HEK293 (cell line): Measurements from ENCODE around the gene MESD.

Experiments
- CTCF ChIA-PET: fragments of 350-600 bp; formaldehyde crosslinking; extraction: SDS; loops from one replicate; lab custom pipeline; 2021; ENCODE audit warnings: antibody characterized with exemption; lab: Yijun Ruan, JAX
- POLR2A ChIA-PET: fragments of 300-600 bp; formaldehyde crosslinking; extraction: SDS; loops from one replicate; lab custom pipeline; 2020; ENCODE audit warnings: antibody characterized with exemption, inconsistent platforms; lab: Yijun Ruan, JAX
- H3K27ac ChIP-seq: fragments of 200-500 bp; sonication (Bioruptor generic); 2 replicates; pipeline ENCODE4 v1.5.1; 2014; ENCODE audit warnings: low read depth, low read length, control low read depth, inconsistent platforms; ENCODE audit errors: extremely low read depth
- H3K36me3 ChIP-seq, 2 experiments: fragments of 200-500 bp in 1 of 2; sonication (Bioruptor generic) in 1 of 2; 1 replicate in 1 of 2; 2 replicates in 1 of 2; pipeline ENCODE4 v1.5.1; 2014 to 2017; ENCODE audit warnings: inconsistent platforms in 2 of 2, low read length in 2 of 2; ENCODE audit not compliant: control insufficient read depth in 2 of 2, insufficient read depth in 1 of 2
- H3K4me1 ChIP-seq: fragments of 200-500 bp; sonication (Bioruptor generic); 2 replicates; pipeline ENCODE4 v1.5.1; 2014; ENCODE audit warnings: mild to moderate bottlenecking, low read length, inconsistent platforms; ENCODE audit not compliant: control insufficient read depth, insufficient read depth
- H3K4me3 ChIP-seq: 2 replicates; pipeline ENCODE4 v1.5.1; 2011; ENCODE audit warnings: low read depth, mild to moderate bottlenecking, control low read depth, low read length, moderate library complexity
- H3K9me3 ChIP-seq: fragments of 200-500 bp; sonication (Bioruptor generic); 2 replicates; pipeline ENCODE4 v1.5.1; 2014; ENCODE audit warnings: low read depth, low read length, inconsistent platforms; ENCODE audit not compliant: control insufficient read depth, insufficient read depth
- HOXA7 ChIP-seq: sonication (generic); formaldehyde crosslinking; IDR thresholded peaks from 2 replicates; pipeline ENCODE4 v1.8.1; 2022; ENCODE audit warnings: missing genetic modification reagents, borderline replicate concordance
- KLF10 ChIP-seq: fragments of 450-650 bp; IDR thresholded peaks from 2 replicates; pipeline ENCODE4 v1.5.1; 2018; ENCODE audit warnings: missing biosample characterization, mild to moderate bottlenecking, missing genetic modification characterization
- KLF7 ChIP-seq: fragments of 450-650 bp; formaldehyde crosslinking; IDR thresholded peaks from 2 replicates; pipeline ENCODE4 v1.5.1; 2016; ENCODE audit warnings: missing biosample characterization, missing genetic modification characterization, borderline replicate concordance
- MYNN ChIP-seq: fragments of 450-650 bp; formaldehyde crosslinking; IDR thresholded peaks from 2 replicates; pipeline ENCODE4 v1.5.1; 2016; ENCODE audit warnings: missing biosample characterization, missing genetic modification characterization, borderline replicate concordance
- PRDM4 ChIP-seq: fragments of 450-650 bp; formaldehyde crosslinking; IDR thresholded peaks from 2 replicates; pipeline ENCODE4 v1.5.1; 2017; ENCODE audit warnings: missing biosample characterization, missing genetic modification characterization
- REPIN1 ChIP-seq: fragments of 450-650 bp; formaldehyde crosslinking; IDR thresholded peaks from 2 replicates; pipeline ENCODE4 v1.5.1; 2017; ENCODE audit warnings: missing biosample characterization, missing genetic modification characterization, low read depth
- ZBTB20 ChIP-seq: fragments of 450-650 bp; formaldehyde crosslinking; IDR thresholded peaks from 2 replicates; pipeline ENCODE4 v1.5.1; 2016; ENCODE audit warnings: missing biosample characterization, missing genetic modification characterization
- ZBTB21 ChIP-seq: fragments of 450-650 bp; formaldehyde crosslinking; IDR thresholded peaks from 2 replicates; pipeline ENCODE4 v1.5.1; 2017; ENCODE audit warnings: missing biosample characterization, missing genetic modification characterization
- ZBTB6 ChIP-seq: fragments of 450-650 bp; formaldehyde crosslinking; IDR thresholded peaks from 2 replicates; pipeline ENCODE4 v1.5.1; 2017; ENCODE audit warnings: missing biosample characterization, missing genetic modification characterization
- ZFHX2 ChIP-seq: fragments of 450-650 bp; formaldehyde crosslinking; conservative IDR thresholded peaks from 2 replicates; pipeline ENCODE4 v1.5.1; 2016; ENCODE audit warnings: missing biosample characterization, missing genetic modification characterization
- ZFP3 ChIP-seq: fragments of 450-650 bp; formaldehyde crosslinking; IDR thresholded peaks from 2 replicates; pipeline ENCODE4 v1.5.1; 2016; ENCODE audit warnings: low read depth, missing biosample characterization, missing genetic modification characterization
- ZNF121 ChIP-seq: fragments of 450-650 bp; formaldehyde crosslinking; IDR thresholded peaks from 2 replicates; pipeline ENCODE4 v1.5.1; 2016; ENCODE audit warnings: missing biosample characterization, missing genetic modification characterization
- ZNF132 ChIP-seq: fragments of 450-650 bp; formaldehyde crosslinking; IDR thresholded peaks from 2 replicates; pipeline ENCODE4 v1.5.1; 2017; ENCODE audit warnings: missing biosample characterization, missing genetic modification characterization, borderline replicate concordance
- ZNF133 ChIP-seq: fragments of 450-650 bp; formaldehyde crosslinking; IDR thresholded peaks from 2 replicates; pipeline ENCODE4 v1.5.1; 2016; ENCODE audit warnings: missing biosample characterization, missing genetic modification characterization
- ZNF138 ChIP-seq: fragments of 450-650 bp; formaldehyde crosslinking; IDR thresholded peaks from 2 replicates; pipeline ENCODE4 v1.5.1; 2016; ENCODE audit warnings: missing biosample characterization, missing genetic modification characterization, borderline replicate concordance
- ZNF146 ChIP-seq: fragments of 450-650 bp; formaldehyde crosslinking; IDR thresholded peaks from 2 replicates; pipeline ENCODE4 v1.5.1; 2016; ENCODE audit warnings: missing biosample characterization, missing genetic modification characterization
- ZNF174 ChIP-seq: fragments of 450-650 bp; formaldehyde crosslinking; IDR thresholded peaks from 2 replicates; pipeline ENCODE4 v1.5.0; 2017; ENCODE audit warnings: missing biosample characterization, mild to moderate bottlenecking, missing genetic modification characterization
- ZNF24 ChIP-seq: fragments of 450-650 bp; formaldehyde crosslinking; IDR thresholded peaks from 2 replicates; pipeline ENCODE4 v1.5.1; 2016; ENCODE audit warnings: missing biosample characterization, missing genetic modification characterization
- ZNF248 ChIP-seq: fragments of 450-650 bp; formaldehyde crosslinking; IDR thresholded peaks from 2 replicates; pipeline ENCODE4 v1.5.1; 2017; ENCODE audit warnings: missing biosample characterization, missing genetic modification characterization
- ZNF311 ChIP-seq: fragments of 450-650 bp; formaldehyde crosslinking; IDR thresholded peaks from 2 replicates; pipeline ENCODE4 v1.5.1; 2017; ENCODE audit warnings: missing biosample characterization, missing genetic modification characterization, borderline replicate concordance
- ZNF362 ChIP-seq: fragments of 450-650 bp; formaldehyde crosslinking; IDR thresholded peaks from 2 replicates; pipeline ENCODE4 v1.5.1; 2016; ENCODE audit warnings: missing biosample characterization, missing genetic modification characterization
- ZNF37A ChIP-seq: fragments of 450-650 bp; IDR thresholded peaks from 2 replicates; pipeline ENCODE4 v1.5.1; 2018; ENCODE audit warnings: missing biosample characterization, missing genetic modification characterization
- ZNF423 ChIP-seq: fragments of 450-650 bp; formaldehyde crosslinking; IDR thresholded peaks from 2 replicates; pipeline ENCODE4 v1.5.1; 2016; ENCODE audit warnings: missing biosample characterization, missing genetic modification characterization
- ZNF548 ChIP-seq: fragments of 450-650 bp; formaldehyde crosslinking; IDR thresholded peaks from 2 replicates; pipeline ENCODE4 v1.5.1; 2016; ENCODE audit warnings: missing biosample characterization, missing genetic modification characterization
- ZNF549 ChIP-seq: fragments of 450-650 bp; IDR thresholded peaks from 2 replicates; pipeline ENCODE4 v1.5.1; 2018; ENCODE audit warnings: missing biosample characterization, missing genetic modification characterization, mild to moderate bottlenecking, inconsistent platforms, moderate library complexity
- ZNF621 ChIP-seq: fragments of 450-650 bp; formaldehyde crosslinking; IDR thresholded peaks from 2 replicates; pipeline ENCODE4 v1.5.1; 2017; ENCODE audit warnings: missing biosample characterization, missing genetic modification characterization
- ZNF626 ChIP-seq: fragments of 450-650 bp; sonication (Bioruptor Pico); formaldehyde crosslinking; IDR thresholded peaks from 2 replicates; pipeline ENCODE4 v1.5.1; 2018; ENCODE audit warnings: missing biosample characterization, missing genetic modification characterization, inconsistent platforms
- ZNF776 ChIP-seq: fragments of 450-650 bp; formaldehyde crosslinking; IDR thresholded peaks from 2 replicates; pipeline ENCODE4 v1.5.0; 2017; ENCODE audit warnings: missing biosample characterization, missing genetic modification characterization, borderline replicate concordance
- ZNF792 ChIP-seq: fragments of 450-650 bp; formaldehyde crosslinking; IDR thresholded peaks from 2 replicates; pipeline ENCODE4 v1.5.1; 2016; ENCODE audit warnings: missing biosample characterization, missing genetic modification characterization
- ZNF843 ChIP-seq: fragments of 450-650 bp; formaldehyde crosslinking; IDR thresholded peaks from 2 replicates; pipeline ENCODE4 v1.5.1; 2016; ENCODE audit warnings: missing biosample characterization, missing genetic modification characterization
- ZXDB ChIP-seq: fragments of 450-650 bp; formaldehyde crosslinking; IDR thresholded peaks from 2 replicates; pipeline ENCODE4 v1.5.1; 2016; ENCODE audit warnings: missing biosample characterization, missing genetic modification characterization
- TF ChIP-seq, protein P1 (sequence below): fragments of 450-650 bp; formaldehyde crosslinking; IDR thresholded peaks from 2 replicates; pipeline ENCODE4 v1.5.1; 2016; ENCODE audit warnings: missing biosample characterization, missing genetic modification characterization

Gene MESD

DNA sequence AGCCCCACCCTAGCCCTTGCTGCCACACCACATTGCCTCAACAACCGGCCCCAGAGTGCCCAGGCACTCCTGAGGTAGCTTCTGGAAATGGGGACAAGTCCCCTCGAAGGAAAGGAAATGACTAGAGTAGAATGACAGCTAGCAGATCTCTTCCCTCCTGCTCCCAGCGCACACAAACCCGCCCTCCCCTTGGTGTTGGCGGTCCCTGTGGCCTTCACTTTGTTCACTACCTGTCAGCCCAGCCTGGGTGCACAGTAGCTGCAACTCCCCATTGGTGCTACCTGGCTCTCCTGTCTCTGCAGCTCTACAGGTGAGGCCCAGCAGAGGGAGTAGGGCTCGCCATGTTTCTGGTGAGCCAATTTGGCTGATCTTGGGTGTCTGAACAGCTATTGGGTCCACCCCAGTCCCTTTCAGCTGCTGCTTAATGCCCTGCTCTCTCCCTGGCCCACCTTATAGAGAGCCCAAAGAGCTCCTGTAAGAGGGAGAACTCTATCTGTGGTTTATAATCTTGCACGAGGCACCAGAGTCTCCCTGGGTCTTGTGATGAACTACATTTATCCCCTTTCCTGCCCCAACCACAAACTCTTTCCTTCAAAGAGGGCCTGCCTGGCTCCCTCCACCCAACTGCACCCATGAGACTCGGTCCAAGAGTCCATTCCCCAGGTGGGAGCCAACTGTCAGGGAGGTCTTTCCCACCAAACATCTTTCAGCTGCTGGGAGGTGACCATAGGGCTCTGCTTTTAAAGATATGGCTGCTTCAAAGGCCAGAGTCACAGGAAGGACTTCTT is 39.1 kb downstream of the MESD start:
- POLR2A ChIA-PET: no interaction called here
- Histone ChIP-seq H3K4me1 (0 out of 2 replicates have a peak, but pooled peaks cover 3% of the 10 kb centered on the region), H3K36me3 (peaks cover 0 to 39% of the 10 kb centered on the region in 2 experiments; a peak in 1 of 3 replicates)
- CTCF ChIA-PET: interaction anchor here (1.1 to 4.0 kb wide), 3 partner anchors 19 to 316 kb away, joined by 4 to 22 read pairs (median 4); no protein-coding TSS in a partner anchor
- TF ChIP-seq ZNF792 (tag by site-specific recombination): no peak
- no peak for TF ChIP-seq ZNF37A (tag by site-specific recombination)
- no peak for TF ChIP-seq ZNF549
- no peak for TF ChIP-seq ZNF132 (tag by site-specific recombination)
- TF ChIP-seq ZNF548: no peak
- TF ChIP-seq, protein P1, sequence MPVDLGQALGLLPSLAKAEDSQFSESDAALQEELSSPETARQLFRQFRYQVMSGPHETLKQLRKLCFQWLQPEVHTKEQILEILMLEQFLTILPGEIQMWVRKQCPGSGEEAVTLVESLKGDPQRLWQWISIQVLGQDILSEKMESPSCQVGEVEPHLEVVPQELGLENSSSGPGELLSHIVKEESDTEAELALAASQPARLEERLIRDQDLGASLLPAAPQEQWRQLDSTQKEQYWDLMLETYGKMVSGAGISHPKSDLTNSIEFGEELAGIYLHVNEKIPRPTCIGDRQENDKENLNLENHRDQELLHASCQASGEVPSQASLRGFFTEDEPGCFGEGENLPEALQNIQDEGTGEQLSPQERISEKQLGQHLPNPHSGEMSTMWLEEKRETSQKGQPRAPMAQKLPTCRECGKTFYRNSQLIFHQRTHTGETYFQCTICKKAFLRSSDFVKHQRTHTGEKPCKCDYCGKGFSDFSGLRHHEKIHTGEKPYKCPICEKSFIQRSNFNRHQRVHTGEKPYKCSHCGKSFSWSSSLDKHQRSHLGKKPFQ: no peak
- TF ChIP-seq ZBTB21 (tag by site-specific recombination): no peak
- no peak for TF ChIP-seq ZNF423 (tag by site-specific recombination)
- no peak for TF ChIP-seq ZNF174 (tag by site-specific recombination)
- no peak for TF ChIP-seq ZXDB (tag by site-specific recombination)
- no peak for TF ChIP-seq HOXA7 (CRISPR knock-in tag)
- no peak for TF ChIP-seq KLF10 (tag by site-specific recombination)
- TF ChIP-seq ZNF248 (tag by site-specific recombination): no peak
- no peak for TF ChIP-seq ZNF24 (tag by site-specific recombination)
- TF ChIP-seq ZNF626 (tag by site-specific recombination): no peak
- no peak for TF ChIP-seq ZNF362
- TF ChIP-seq REPIN1 (tag by site-specific recombination): no peak
- TF ChIP-seq ZBTB6 (tag by site-specific recombination): no peak
- TF ChIP-seq ZNF843 (tag by site-specific recombination): no peak
- no peak for TF ChIP-seq ZNF133 (tag by site-specific recombination)
- TF ChIP-seq, all 188 proteins: peak for 0
- Histone ChIP-seq H3K9me3 (no peaks in the 10 kb centered on the region), H3K27ac (no peak overlapping the region), H3K4me3 (no peak overlapping the region)

DNA sequence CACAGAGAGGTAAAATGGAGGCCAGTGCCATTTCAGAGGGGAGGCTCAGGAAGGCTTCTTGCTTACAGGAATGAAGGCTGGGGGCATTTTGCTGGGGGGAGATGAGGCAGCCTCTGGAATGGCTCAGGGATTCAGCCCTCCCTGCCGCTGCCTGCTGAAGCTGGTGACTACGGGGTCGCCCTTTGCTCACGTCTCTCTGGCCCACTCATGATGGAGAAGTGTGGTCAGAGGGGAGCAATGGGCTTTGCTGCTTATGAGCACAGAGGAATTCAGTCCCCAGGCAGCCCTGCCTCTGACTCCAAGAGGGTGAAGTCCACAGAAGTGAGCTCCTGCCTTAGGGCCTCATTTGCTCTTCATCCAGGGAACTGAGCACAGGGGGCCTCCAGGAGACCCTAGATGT is 39.9 kb downstream of the MESD start:
- CTCF ChIA-PET: interaction anchor here (1.2 to 4.0 kb wide), 2 partner anchors 20 to 162 kb away, joined by 4 to 22 read pairs; no protein-coding TSS in a partner anchor
- TF ChIP-seq PRDM4 (tag by site-specific recombination) (no peak), ZNF621 (no peak), ZNF121 (tag by site-specific recombination) (no peak), ZNF776 (tag by site-specific recombination) (no peak), ZFP3 (tag by site-specific recombination) (no peak), ZNF138 (tag by site-specific recombination) (no peak), ZNF311 (tag by site-specific recombination) (no peak), ZNF146 (tag by site-specific recombination) (no peak), ZBTB20 (tag by site-specific recombination) (no peak), KLF7 (tag by site-specific recombination) (no peak), ZFHX2 (tag by site-specific recombination) (no peak), MYNN (tag by site-specific recombination) (no peak)

More for the DNA sequence above, 39.9 kb downstream of the MESD start:
- 0 out of 2 replicates have a peak, but pooled peaks cover 3% of the 10 kb centered on the region for H3K4me1 ChIP-seq
- POLR2A ChIA-PET: no interaction called here
- no peak overlapping the region for H3K4me3 ChIP-seq
- peaks cover 0 to 39% of the 10 kb centered on the region in 2 experiments; a peak in 1 of 3 replicates for H3K36me3 ChIP-seq
- no peaks in the 10 kb centered on the region for H3K9me3 ChIP-seq
- H3K27ac ChIP-seq: no peak overlapping the region
